ENCODE measurements around the gene AP1B1.
"Not testable (repeated sequence)": the region's sequence is repeated elsewhere in the genome, so short reads cannot be mapped to it uniquely, and the experiment has no call there.

Gene AP1B1

DNA sequence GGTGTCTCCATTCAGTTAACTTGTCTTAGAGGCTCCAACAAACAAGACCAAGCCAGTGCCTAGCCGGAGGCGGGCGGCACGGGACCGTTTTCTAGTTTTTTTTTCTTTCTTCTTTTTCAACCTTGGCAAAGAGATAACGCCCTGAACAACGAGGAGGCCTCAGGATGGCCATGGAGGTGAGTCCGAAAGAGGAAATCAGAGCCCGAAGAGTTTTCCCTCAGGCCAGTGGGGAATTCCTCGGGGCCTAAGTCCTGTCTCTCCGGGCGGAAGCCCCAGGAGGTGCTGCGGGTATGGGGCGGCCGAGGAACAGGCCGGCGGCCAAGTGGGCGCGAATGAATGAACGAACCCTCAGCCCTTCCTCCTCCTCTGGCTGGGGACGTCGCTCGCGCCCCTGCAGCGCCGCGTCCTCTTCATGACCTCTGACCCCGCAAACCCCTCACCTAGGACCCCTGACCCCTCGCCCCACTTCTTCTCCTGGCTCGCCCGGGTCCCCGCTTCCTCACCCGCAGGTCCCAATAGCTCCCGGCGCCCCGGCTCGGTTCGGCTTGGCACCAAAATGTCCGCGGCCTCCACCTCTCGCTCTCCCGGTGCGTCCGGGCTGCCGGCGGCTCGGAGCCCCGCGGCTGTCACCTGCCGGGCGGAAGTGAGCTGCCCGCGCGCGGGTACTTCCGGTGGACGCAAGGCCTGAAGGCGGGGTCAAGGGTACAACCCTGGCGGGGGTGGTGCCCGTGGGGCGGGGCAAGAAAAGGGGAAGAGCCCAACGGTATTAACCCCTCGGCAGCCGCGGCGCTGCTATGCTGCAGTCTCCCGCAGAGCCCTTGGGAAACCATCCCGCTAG lies at the start of gene AP1B1:
Gene AP1B1, minus strand, starts transcription at position 650 of the 838 bp plus-strand sequence. CDS start 21,327 bp downstream, outside the sequence.
- no peaks in the 10 kb centered on the region for H3K27me3 Mint-ChIP-seq
- H3K4me1 Mint-ChIP-seq (ENCODE audit: low read depth), result peaks cover 67% of the 10 kb centered on the region
- H3K36me3 Mint-ChIP-seq (ENCODE audit: low read depth), result peaks cover 54% of the 10 kb centered on the region
- H3K27ac Mint-ChIP-seq, result peak within 1 kb of the TSS; percentile 88
- intact Hi-C loops (cut with micrococcal nuclease), result loop anchor here (5.0 kb wide), 2 partner anchors 76 to 89 kb away; no protein-coding TSS in a partner anchor
- H3K9me3 Mint-ChIP-seq, result no peaks in the 10 kb centered on the region
- peak within 1 kb of the TSS; percentile 95 for H3K4me3 Mint-ChIP-seq

DNA sequence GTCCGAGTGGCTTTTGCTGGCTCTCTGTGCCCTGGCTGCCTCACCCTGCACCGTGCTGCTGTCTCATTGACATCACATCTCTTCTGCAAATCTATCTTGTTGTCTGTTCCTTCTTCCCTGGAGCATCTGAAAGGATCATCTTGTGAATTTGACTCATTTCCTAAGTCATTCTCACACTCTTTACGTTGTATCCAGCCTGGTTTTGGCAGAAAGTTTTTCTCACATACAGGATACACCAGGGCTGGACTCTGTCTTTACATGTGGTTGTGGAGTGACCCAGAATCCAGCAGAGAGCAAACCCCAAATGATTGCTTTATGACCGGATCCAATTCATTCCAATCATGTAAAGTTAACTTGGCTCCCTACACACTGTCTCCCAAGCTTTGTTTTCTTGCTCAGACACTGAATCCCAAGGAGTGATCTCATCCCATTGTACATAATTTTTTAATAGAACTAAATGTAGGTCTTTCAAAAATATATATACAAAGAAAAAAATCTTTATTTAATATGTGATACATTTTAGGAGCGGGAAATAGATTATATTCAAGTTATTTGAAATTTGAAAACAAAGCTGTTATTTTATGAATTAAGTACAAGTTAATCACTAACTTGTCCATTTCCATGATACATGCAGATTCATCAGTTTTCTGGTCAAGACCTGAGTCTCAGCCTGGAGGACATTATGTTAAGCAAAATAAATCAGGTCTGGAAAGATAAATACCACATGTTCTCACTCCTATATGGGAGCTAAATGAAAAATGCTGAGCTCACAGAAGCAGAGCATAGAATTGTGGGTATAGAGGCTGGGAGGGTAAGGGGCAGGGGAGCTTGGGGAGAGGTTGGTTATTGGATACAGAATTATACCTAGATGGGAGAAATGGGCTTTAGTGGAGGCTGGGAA lies 47.1 kb upstream of the AP1B1 start:
- Mint-ChIP-seq H3K4me3 (no peak overlapping the region), H3K27me3 (peaks cover 23% of the 10 kb centered on the region), H3K36me3 (ENCODE audit: low read depth) (no peaks in the 10 kb centered on the region), H3K9me3 (no peaks in the 10 kb centered on the region), H3K4me1 (ENCODE audit: low read depth) (no peaks in the 10 kb centered on the region), H3K27ac (no peak overlapping the region)
- intact Hi-C loops (cut with micrococcal nuclease), result no loop called here

DNA sequence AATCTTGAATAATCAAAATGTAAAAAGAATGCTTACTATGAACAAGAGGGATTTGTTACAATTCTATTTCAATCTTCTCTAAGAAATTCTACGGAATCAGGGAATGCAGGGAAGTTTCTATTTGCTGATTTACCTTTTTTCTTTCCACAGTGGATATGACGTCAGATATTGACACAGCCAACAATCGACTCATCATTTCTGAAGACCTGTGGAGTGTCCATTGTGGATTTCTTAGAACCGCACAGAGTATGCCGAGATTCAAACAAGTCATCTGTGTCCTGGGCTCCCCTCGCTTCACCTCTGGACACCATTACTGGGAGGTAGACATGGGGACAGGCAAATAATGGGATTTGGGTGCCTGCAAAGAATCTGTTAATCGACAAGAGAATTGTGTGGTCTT lies 45.9 kb upstream of the AP1B1 start:
- intact Hi-C loops (cut with micrococcal nuclease), result no loop called here
- Mint-ChIP-seq H3K9me3 (no peaks in the 10 kb centered on the region), H3K4me3 (no peak overlapping the region), H3K27me3 (peaks cover 28% of the 10 kb centered on the region), H3K36me3 (ENCODE audit: low read depth) (no peaks in the 10 kb centered on the region), H3K27ac (no peak overlapping the region), H3K4me1 (ENCODE audit: low read depth) (no peaks in the 10 kb centered on the region)

DNA sequence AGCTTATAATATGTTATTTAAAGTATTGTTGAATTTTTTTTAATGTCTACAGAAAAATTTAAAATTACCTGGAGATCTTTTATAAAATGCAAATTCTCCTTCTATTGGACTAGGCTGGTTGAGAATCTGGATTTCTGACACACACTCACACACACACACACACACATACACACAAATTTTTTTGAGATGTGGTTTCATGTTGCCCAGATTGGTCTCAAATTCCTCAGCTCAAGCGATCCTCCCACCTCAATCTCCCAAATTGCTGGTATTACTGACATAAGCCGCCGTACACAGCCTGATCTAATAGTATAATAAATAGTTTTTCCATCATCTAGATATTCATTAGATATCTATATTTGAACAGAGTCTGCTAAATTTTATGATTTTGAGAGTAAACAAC lies 45.5 kb upstream of the AP1B1 start:
- intact Hi-C loops (cut with micrococcal nuclease), result no loop called here
- Mint-ChIP-seq H3K4me3 (no peak overlapping the region), H3K36me3 (ENCODE audit: low read depth) (no peaks in the 10 kb centered on the region), H3K9me3 (no peaks in the 10 kb centered on the region), H3K27ac (no peak overlapping the region), H3K4me1 (ENCODE audit: low read depth) (no peaks in the 10 kb centered on the region), H3K27me3 (peaks cover 32% of the 10 kb centered on the region)

DNA sequence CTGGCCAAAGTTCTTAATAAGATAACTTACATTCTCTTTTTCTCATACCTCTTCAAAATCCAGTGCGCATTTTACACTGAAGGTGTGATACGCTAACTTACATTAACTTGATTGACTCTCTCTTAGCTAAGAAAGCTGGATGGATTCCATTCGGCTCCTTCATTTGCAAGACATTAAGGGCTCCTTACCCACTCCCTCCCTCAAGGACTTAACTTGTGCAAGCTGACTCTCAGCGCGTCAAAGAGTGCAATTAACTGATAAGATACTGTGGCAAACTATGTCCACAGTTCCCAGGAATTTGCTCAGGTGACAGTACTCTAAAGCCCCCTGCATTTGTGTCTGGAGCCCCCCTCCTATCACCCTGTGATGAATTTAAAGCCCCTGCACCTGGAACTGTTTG lies 43.6 kb upstream of the AP1B1 start:
- Mint-ChIP-seq H3K4me1 (ENCODE audit: low read depth) (no peaks in the 10 kb centered on the region), H3K9me3 (no peaks in the 10 kb centered on the region), H3K4me3 (no peak overlapping the region), H3K27ac (no peak overlapping the region), H3K36me3 (ENCODE audit: low read depth) (no peaks in the 10 kb centered on the region), H3K27me3 (peaks cover 36% of the 10 kb centered on the region)
- intact Hi-C loops (cut with micrococcal nuclease), result no loop called here

DNA sequence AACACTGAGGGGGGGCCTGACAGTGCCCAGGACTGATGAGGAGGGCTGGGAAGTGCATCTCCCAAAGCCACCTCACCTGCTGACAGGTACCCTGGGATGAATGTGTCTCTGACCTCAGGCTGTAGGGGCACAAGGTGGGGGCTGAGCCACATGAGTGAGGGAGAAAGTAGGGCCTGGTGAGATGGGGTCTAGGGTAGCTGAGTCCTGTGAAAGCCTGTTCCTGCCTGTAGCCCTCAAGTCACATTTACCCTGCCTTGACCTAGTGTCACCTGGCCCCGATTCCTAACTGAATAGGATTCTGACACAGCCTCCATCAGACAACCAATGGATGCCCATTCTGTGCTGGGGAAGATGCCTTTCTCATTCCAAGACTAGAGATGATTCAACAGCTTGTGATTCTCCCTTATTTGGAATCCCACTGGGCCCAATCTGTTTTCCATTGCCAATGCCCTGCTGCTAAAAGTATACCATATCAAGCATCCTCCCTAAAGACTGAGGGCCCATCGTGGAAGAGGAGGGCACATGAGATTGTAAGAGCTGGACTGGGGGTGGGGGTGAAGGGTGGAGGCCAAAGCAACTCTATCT lies 38.9 kb upstream of the AP1B1 start:
- Mint-ChIP-seq H3K27ac (no peak overlapping the region), H3K27me3 (peaks cover 26% of the 10 kb centered on the region), H3K4me3 (no peak overlapping the region), H3K36me3 (ENCODE audit: low read depth) (no peaks in the 10 kb centered on the region), H3K4me1 (ENCODE audit: low read depth) (no peaks in the 10 kb centered on the region), H3K9me3 (no peaks in the 10 kb centered on the region)
- intact Hi-C loops (cut with micrococcal nuclease), result no loop called here

DNA sequence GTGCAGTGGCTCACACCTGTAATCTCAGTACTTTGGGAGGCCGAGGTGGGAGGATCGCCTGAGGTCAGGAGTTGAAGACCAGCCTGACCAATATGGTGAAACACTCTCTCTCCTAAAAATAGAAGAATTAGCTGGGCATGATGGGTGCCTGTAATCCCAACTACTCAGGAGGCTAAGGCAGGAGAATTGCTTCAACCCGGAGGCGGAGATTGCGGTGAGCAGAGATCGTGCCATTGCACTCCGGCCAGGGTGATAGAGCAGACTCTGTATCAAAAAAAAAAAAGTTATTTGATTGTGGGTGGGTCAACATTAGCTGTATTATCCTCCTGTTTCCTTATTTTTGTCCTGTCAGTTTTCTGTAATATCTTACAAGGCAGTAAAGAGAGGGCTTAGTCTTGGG lies 38.1 kb upstream of the AP1B1 start:
- peaks cover 5% of the 10 kb centered on the region for H3K4me1 Mint-ChIP-seq (ENCODE audit: low read depth)
- no peak overlapping the region for H3K27ac Mint-ChIP-seq
- H3K36me3 Mint-ChIP-seq (ENCODE audit: low read depth), result no peaks in the 10 kb centered on the region
- H3K4me3 Mint-ChIP-seq, result no peak overlapping the region
- peaks cover 26% of the 10 kb centered on the region for H3K27me3 Mint-ChIP-seq
- intact Hi-C loops (cut with micrococcal nuclease), result no loop called here
- H3K9me3 Mint-ChIP-seq, result no peaks in the 10 kb centered on the region

DNA sequence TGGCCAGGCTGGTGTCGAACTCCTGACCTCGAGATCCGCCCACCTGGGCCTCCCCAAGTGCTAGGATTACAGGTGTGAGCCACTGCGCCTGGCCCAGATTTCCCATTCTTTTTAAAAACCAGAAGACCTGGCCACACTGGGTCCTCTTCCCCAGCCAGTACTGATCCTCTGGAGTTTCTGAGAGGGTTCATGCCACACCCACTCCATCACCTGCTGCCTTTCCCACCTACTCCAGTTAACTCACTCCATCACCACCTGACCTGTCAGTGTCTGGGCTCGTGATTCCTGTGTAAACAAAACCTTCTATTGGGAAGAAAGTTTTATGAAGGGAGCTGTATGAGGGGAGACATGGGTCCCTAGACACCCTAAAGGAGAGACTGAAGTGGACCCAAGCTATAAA lies 30.3 kb upstream of the AP1B1 start:
- H3K27ac Mint-ChIP-seq; H3K36me3 Mint-ChIP-seq (ENCODE audit: low read depth); H3K4me3 Mint-ChIP-seq; intact Hi-C loops (cut with micrococcal nuclease); H3K9me3 Mint-ChIP-seq: not testable (repeated sequence)
- peaks cover 16% of the 10 kb centered on the region for H3K4me1 Mint-ChIP-seq (ENCODE audit: low read depth)
- peaks cover 10% of the 10 kb centered on the region for H3K27me3 Mint-ChIP-seq

DNA sequence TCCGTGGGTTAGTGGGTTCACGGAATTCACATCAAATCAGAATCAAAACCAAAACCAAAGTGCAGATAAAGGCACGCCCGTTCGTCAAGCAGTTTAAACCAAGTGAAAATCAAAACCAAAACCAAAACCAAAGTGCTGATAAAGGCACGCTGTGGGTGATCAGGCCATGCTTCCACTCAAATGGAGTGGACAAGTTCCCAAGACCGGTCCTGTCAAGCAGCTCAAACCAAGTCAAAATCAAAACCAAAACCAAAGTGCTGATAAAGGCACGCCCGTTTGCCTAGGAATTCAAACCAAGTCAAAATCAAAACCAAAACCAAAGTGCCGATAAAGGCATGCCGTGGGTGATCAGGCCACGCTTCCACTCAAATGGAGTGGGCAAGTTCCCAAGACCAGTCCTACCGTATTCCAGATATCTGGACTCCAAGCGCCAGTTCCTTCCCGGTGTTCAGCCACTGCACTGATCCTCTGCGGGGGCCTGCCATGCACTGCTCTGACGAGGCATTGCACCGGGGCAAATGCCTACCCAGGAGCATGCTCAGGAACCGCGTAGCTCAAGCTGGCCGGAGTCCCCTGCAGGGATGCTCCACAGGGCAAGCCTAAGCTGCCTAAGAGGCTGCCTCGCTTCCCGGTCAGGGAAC lies 26.7 kb upstream of the AP1B1 start:
- intact Hi-C loops (cut with micrococcal nuclease); H3K9me3 Mint-ChIP-seq; H3K27me3 Mint-ChIP-seq; H3K36me3 Mint-ChIP-seq (ENCODE audit: low read depth): not testable (repeated sequence)
- Mint-ChIP-seq H3K27ac (peak overlapping the region; percentile 81), H3K4me3 (peak overlapping the region; percentile 78), H3K4me1 (ENCODE audit: low read depth) (peaks cover 33% of the 10 kb centered on the region)

DNA sequence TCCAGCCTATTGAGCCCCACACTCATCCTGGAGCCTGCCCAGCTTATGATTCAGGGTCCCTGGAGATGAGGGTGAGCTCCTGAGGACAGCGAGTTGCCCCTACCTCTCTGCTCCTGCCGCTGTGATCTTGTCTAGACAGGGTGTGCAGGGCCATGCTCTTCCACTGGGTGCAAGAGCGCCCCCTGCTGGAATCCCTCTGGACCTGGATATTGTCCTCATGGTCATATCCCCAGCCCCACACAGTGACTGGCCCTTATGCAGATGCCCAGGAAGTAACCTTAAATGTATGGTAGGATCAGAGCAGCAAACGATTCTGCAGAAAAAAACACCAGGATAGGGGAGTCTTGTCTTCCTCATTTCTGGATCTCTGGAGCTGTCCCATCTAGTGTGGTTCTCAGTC lies 24.4 kb upstream of the AP1B1 start:
- peaks cover 48% of the 10 kb centered on the region for H3K4me1 Mint-ChIP-seq (ENCODE audit: low read depth)
- H3K4me3 Mint-ChIP-seq; intact Hi-C loops (cut with micrococcal nuclease); H3K36me3 Mint-ChIP-seq (ENCODE audit: low read depth); H3K27me3 Mint-ChIP-seq; H3K9me3 Mint-ChIP-seq; H3K27ac Mint-ChIP-seq: not testable (repeated sequence)

DNA sequence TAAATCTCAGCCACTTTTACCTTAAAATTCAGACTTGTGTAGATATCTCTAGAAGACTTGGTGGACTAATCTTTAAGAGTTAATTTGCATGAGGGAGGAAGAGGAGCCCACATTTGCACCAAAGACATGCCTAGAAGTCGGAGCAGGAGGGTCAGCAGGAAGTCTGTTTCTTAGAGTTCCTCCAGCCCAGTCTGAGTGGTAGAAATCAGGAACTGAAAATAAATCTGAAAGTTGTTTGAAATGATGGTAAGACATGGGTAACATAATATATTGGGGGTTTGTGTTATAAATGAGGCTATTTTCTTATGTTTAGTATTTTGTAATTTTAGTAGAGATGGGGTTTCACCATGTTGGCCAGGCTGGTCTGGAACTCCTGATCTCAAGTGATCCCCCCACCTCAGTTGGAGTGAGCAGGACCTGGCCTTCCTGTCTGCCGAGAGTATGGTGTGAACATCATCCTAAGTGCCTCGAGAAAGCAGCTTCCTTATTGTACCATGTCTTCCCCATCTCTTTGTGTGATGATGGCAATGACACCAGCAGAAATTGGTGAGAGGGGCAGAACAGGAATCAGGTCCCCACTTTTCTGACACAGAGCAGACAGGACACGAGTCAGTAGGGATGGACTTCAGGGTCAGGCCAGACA lies 23.3 kb upstream of the AP1B1 start:
- H3K27ac Mint-ChIP-seq, result peak overlapping the region; percentile 68
- intact Hi-C loops (cut with micrococcal nuclease); H3K9me3 Mint-ChIP-seq; H3K36me3 Mint-ChIP-seq (ENCODE audit: low read depth); H3K27me3 Mint-ChIP-seq: not testable (repeated sequence)
- peak overlapping the region; percentile 37 for H3K4me3 Mint-ChIP-seq
- peaks cover 48% of the 10 kb centered on the region for H3K4me1 Mint-ChIP-seq (ENCODE audit: low read depth)

DNA sequence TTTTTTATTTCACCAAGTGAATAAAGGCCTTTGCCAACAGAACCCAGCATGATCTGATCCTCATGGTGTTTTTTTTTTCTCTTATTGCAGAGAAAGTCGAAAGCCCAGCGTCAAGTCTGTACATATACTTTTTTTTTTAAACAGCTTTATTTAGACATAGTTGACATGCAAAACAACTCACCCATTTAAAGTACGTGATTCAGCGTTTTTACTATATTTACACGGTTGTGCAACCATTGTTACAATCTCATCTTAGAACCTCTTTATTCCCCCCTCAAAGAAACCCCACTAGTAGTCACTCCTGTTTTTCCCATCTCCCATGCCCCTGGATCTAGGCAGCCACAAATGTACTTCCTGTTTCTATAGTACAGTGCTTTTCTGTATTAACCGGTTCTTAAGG lies 20.6 kb upstream of the AP1B1 start:
- Mint-ChIP-seq H3K27me3 (no peaks in the 10 kb centered on the region), H3K27ac (no peak overlapping the region), H3K9me3 (no peaks in the 10 kb centered on the region), H3K36me3 (ENCODE audit: low read depth) (no peaks in the 10 kb centered on the region), H3K4me1 (ENCODE audit: low read depth) (peaks cover 37% of the 10 kb centered on the region), H3K4me3 (no peak overlapping the region)
- intact Hi-C loops (cut with micrococcal nuclease), result no loop called here

DNA sequence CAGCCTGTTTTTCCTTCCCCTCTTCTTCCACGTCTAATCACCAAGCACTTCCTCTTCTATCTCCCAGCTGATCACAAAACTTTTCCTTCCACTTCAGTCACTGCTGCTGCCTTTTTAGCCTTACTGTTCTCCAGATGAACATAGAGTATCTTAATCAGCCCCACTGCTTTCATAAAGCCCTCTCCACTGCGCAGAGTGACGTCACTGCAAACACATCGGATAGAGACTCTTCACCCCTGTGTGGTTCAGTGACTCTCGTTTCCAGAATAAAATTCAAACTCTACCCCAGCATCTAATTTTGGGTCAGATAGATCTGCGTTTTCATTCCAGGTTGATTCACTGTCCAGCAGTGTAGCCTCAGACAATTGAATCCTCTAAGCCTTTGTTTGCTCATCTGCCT lies 13.2 kb upstream of the AP1B1 start:
- H3K36me3 Mint-ChIP-seq (ENCODE audit: low read depth); H3K9me3 Mint-ChIP-seq; H3K4me3 Mint-ChIP-seq; H3K27ac Mint-ChIP-seq; H3K27me3 Mint-ChIP-seq; intact Hi-C loops (cut with micrococcal nuclease); H3K4me1 Mint-ChIP-seq (ENCODE audit: low read depth): not testable (repeated sequence)

Data from dendritic cell treated with granulocyte-macrophage colony-stimulating factor and Interleukin-4, amounts not matched to agents 40 ng/mL and 50 ng/mL, for 4 days (primary cell).